AG09309 (cell line): ENCODE measurements around the gene UTF1.
"Not testable (repeated sequence)": the region's sequence is repeated elsewhere in the genome, so short reads cannot be mapped to it uniquely, and the experiment has no call there.

Source experiments
- DNase-seq: peaks from one replicate; pipeline ENCODE4 v3.0.0-alpha.2; 2010; ENCODE audit warnings: low read depth
- H3K4me3 ChIP-seq: 2 replicates; pipeline ENCODE4 v1.5.1; 2011; ENCODE audit warnings: mild to moderate bottlenecking, low read depth, low read length, moderate library complexity; ENCODE audit not compliant: control insufficient read depth
- TF ChIP-seq, protein P1 (sequence below): IDR thresholded peaks from 2 replicates; pipeline ENCODE4 v1.5.1; 2011; ENCODE audit warnings: mild to moderate bottlenecking, low read depth, low read length, inconsistent platforms; ENCODE audit not compliant: insufficient read depth, control insufficient read depth; ENCODE audit errors: missing control alignments

The UTF1 gene

GRCh38 chr10:133217800-133218589 lies 12.0 kb upstream of the UTF1 start:
- DNase-seq, result no peak
- TF ChIP-seq, protein P1, sequence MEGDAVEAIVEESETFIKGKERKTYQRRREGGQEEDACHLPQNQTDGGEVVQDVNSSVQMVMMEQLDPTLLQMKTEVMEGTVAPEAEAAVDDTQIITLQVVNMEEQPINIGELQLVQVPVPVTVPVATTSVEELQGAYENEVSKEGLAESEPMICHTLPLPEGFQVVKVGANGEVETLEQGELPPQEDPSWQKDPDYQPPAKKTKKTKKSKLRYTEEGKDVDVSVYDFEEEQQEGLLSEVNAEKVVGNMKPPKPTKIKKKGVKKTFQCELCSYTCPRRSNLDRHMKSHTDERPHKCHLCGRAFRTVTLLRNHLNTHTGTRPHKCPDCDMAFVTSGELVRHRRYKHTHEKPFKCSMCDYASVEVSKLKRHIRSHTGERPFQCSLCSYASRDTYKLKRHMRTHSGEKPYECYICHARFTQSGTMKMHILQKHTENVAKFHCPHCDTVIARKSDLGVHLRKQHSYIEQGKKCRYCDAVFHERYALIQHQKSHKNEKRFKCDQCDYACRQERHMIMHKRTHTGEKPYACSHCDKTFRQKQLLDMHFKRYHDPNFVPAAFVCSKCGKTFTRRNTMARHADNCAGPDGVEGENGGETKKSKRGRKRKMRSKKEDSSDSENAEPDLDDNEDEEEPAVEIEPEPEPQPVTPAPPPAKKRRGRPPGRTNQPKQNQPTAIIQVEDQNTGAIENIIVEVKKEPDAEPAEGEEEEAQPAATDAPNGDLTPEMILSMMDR, result no peak
- no peak overlapping the region for H3K4me3 ChIP-seq

DNA sequence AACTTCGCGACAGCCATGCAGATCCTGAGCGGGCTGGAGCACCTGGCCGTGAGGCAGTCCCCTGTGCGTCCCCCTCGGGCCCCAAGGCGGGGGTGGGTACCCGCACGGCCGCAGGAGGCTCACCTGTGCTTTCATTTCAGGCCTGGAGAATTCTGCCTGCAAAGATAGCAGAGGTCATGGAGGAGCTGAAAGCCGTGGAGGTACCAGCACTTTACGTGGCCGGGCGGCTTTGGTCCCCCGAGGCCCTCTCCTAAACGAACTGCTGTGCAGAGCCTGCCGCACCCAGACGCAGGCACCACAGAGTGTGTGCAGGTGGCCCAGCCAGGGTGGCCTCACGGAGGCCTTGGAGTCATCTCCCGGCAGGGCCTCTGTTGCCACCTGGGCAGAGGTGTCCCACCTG lies 11.1 kb upstream of the UTF1 start:
- no peak for DNase-seq
- TF ChIP-seq, protein P1, result no peak
- H3K4me3 ChIP-seq, result no peak overlapping the region

DNA sequence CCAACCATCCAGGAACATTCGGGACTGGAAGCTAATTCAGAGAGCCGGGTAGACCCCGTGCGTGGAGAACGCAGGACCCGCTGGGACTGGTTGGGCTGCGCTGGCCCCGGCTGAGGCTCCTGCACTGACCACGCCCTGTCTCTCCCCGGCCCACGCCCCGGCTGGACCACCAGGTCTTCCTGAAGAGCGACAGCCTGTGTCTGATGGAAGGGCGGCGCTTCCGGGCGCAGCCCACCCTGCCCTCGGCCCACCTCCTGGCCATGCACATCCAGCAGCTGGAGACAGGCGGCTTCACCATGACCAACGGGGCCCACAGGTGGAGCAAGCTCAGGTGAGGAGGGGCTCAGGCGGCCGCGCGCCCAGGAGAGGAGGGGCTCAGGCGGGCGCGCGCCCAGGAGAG lies 10.2 kb upstream of the UTF1 start:
- TF ChIP-seq, protein P1, result no peak
- H3K4me3 ChIP-seq, result no peak overlapping the region
- no peak for DNase-seq

GRCh38 chr10:133221331-133221730 lies 8.7 kb upstream of the UTF1 start:
- H3K4me3 ChIP-seq, result no peak overlapping the region
- TF ChIP-seq, protein P1, result no peak
- DNase-seq, result no peak

DNA sequence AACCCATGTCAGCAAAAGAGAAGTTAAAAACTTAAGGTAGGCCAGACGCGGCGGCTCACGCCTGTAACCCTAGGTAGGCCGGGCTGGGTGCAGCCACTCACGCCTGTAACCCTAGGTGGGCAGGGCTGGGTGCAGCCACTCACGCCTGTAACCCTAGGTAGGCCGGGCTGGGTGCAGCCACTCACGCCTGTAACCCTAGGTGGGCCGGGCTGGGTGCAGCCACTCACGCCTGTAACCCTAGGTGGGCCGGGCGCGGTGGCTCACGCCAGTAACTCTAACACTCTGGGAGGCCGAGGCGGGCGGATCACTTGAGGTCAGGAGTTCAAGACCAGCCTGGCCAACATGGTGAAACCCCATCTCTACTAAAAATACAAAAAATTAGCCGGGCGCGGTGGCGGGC lies 8.3 kb upstream of the UTF1 start:
- not testable (repeated sequence) for DNase-seq, H3K4me3 ChIP-seq

GRCh38 chr10:133224076-133224475 lies 5.9 kb upstream of the UTF1 start:
- no peak for DNase-seq
- no peak overlapping the region for H3K4me3 ChIP-seq
- TF ChIP-seq, protein P1, result no peak

DNA sequence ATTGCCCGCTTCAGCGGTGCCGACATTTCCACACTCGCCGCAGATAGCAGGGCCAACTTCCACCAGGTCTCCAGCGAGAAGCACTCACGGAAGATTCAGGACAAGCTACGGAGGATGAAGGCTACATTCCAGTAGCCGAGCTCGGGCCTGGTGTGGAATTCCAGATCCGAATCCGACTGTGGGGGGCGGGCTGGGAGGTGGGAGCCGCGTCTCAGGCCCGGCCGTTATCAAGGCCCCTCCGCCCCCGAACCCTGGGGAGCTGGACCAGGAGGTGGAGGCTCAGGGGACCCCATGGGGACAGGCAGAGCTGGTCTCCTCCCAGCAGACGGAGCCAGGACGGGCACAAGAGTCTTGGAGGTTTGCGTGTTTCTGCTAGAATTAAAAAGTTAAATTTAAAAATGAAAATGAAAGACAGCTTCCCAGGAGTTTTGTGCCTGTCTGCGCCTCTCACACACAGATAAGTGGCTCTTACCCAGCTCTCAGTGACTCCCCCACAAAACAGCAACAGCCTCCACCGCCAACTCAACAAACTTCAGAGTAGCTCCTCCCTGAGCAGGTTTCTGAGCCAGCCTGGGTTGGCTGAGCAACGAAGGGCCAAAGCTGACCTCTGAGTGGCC lies 5.2 kb upstream of the UTF1 start:
- no peak overlapping the region for H3K4me3 ChIP-seq
- DNase-seq, result no peak
- TF ChIP-seq, protein P1, result no peak
